Transverse colon (tissue), 4 donors: ENCODE measurements around the gene CALHM3. TPM values are rescaled to one million over a fixed set of nuclear protein-coding genes. Genes with fewer than 3 reads are reported as not detected.
A peak's percentile ranks its signal among the peaks of the same experiment; 100 is the strongest.

Source experiments
- DNase-seq: peaks from one replicate; pipeline ENCODE4 v3.0.0-alpha.2; 2019
- H3K27ac ChIP-seq, 4 donors: fragments of 200-600 bp; sonication (generic); 2 replicates each; pipeline ENCODE4 v1.5.1; 2016 to 2018; ENCODE audit warnings: inconsistent platforms in 4 of 4
- H3K27me3 ChIP-seq: fragments of 200-600 bp; sonication (generic); 2 replicates; pipeline ENCODE4 v1.5.1; 2017; ENCODE audit warnings: inconsistent platforms
- H3K36me3 ChIP-seq, 4 donors: fragments of 200-600 bp; sonication (generic); 2 replicates each; pipeline ENCODE4 v1.5.1; 2017 to 2019; ENCODE audit warnings: inconsistent platforms in 4 of 4
- H3K4me1 ChIP-seq, 4 donors: fragments of 200-600 bp; sonication (generic); 2 replicates each; pipeline ENCODE4 v1.5.1; 2017 to 2020; ENCODE audit warnings: inconsistent platforms in 4 of 4
- H3K4me3 ChIP-seq, 4 donors: fragments of 200-600 bp; sonication (generic); 1 replicate in 1 of 4; 2 replicates in 3 of 4; pipeline versions ENCODE4 v1.5.1 to v1.6.1; 2017 to 2019; ENCODE audit warnings: inconsistent platforms in 4 of 4
- H3K9me3 ChIP-seq, 2 donors: fragments of 200-600 bp; sonication (generic); 2 replicates each; pipeline ENCODE4 v1.5.1; 2017 to 2019; ENCODE audit warnings: inconsistent platforms in 2 of 2
- EP300 ChIP-seq: sonication (generic); formaldehyde crosslinking; IDR thresholded peaks from one replicate; pipeline ENCODE4 v1.6.1; 2017; ENCODE audit warnings: antibody characterized with exemption, low read depth
- POLR2A ChIP-seq: fragments of 450-650 bp; IDR thresholded peaks from one replicate; pipeline ENCODE4 v1.6.1; 2016; ENCODE audit warnings: antibody characterized with exemption, mild to moderate bottlenecking, moderate library complexity
- POLR2AphosphoS5 ChIP-seq, 3 donors: sonication (generic); formaldehyde crosslinking; IDR thresholded peaks; one replicate each; pipeline ENCODE4 v1.6.1; 2016; ENCODE audit warnings: antibody characterized with exemption in 3 of 3
- WGBS, 2 donors: methylation state at CpG; one replicate each; pipeline ENCODE4 v1.1.5; 2018; ENCODE audit warnings: low coverage in 1 of 2; 5-methylcytosine and 5-hydroxymethylcytosine counted together
- in situ Hi-C, 4 donors: fragments of 200-750 bp; cut with MboI; loops; one replicate each; pipeline versions ENCODE4 v1.15.0 to v1.15.1; 2017; ENCODE audit warnings: low sequenced_read_pairs in 3 of 4, low pct_ligation_motif_present in 1 of 4, low pct_unique_long_range_greater_than_20kb in 1 of 4
- intact Hi-C: fragments of 100-400 bp; cut with DNase I; formaldehyde crosslinking; loops from one replicate; pipeline ENCODE4 v1.15.1; 2023; ENCODE audit warnings: low total_unique reads
- total RNA-seq, 4 donors: library from RNA; depleted of rRNA; stranded (reverse); fragments of >200 nt; gene quantifications; one replicate each; pipeline ENCODE4 v1.1.0, GENCODE V29; 2016
- TF ChIP-seq, protein P1 (sequence below), 5 experiments: fragments of 200-600 bp in 3 of 5; fragments of 450-650 bp in 2 of 5; sonication (generic) in 3 of 5; IDR thresholded peaks; 1 replicate in 2 of 5; 2 replicates in 3 of 5; pipeline ENCODE4 v1.5.1; 2016 to 2017; ENCODE audit warnings: antibody characterized with exemption in 5 of 5, inconsistent platforms in 3 of 5, mild to moderate bottlenecking in 2 of 5, moderate library complexity in 1 of 5

Gene CALHM3
- total RNA-seq, 4 donors from 2014 or later, result not detected

DNA sequence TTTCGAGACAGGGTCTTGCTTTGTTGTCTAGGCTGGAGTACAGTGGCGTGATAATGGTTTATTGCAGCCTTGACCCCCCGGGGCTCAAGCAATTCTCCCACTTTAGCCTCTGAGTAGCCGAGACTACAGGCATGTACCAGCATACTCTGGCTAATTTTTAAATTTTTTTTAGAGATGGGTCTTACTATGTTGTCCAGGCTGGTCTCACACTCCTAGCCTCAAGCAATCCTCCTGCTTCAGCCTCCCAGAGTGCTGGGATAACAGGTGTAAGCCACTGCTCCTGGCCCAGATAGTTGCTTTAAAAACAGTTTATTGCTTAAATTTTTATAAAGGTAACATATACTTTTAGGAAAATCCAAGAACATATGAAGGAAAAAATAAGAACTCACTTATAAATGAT is 40.8 kb upstream of the CALHM3 start:
- WGBS, 2 donors, result 76 to 85% methylated on average over 4 of the region's 4 CpGs
- Histone ChIP-seq H3K27me3 (no peaks in the 10 kb centered on the region), H3K27ac (no peak overlapping the region), H3K4me1 (peaks cover 0 to 10% (median 3%) of the 10 kb centered on the region in 4 donors), H3K4me3 (no peak overlapping the region), H3K36me3 (no peaks in the 10 kb centered on the region), H3K9me3 (no peaks in the 10 kb centered on the region)
- TF ChIP-seq POLR2A (no peak), EP300 (no peak), POLR2AphosphoS5 (IDR thresholded peaks at IDR 0.05) (no peak)
- TF ChIP-seq, protein P1, sequence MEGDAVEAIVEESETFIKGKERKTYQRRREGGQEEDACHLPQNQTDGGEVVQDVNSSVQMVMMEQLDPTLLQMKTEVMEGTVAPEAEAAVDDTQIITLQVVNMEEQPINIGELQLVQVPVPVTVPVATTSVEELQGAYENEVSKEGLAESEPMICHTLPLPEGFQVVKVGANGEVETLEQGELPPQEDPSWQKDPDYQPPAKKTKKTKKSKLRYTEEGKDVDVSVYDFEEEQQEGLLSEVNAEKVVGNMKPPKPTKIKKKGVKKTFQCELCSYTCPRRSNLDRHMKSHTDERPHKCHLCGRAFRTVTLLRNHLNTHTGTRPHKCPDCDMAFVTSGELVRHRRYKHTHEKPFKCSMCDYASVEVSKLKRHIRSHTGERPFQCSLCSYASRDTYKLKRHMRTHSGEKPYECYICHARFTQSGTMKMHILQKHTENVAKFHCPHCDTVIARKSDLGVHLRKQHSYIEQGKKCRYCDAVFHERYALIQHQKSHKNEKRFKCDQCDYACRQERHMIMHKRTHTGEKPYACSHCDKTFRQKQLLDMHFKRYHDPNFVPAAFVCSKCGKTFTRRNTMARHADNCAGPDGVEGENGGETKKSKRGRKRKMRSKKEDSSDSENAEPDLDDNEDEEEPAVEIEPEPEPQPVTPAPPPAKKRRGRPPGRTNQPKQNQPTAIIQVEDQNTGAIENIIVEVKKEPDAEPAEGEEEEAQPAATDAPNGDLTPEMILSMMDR (IDR thresholded peaks at IDR 0.05), result no peak
- in situ Hi-C loops (no loop called here), intact Hi-C loops (no loop called here)
- no peak for DNase-seq

DNA sequence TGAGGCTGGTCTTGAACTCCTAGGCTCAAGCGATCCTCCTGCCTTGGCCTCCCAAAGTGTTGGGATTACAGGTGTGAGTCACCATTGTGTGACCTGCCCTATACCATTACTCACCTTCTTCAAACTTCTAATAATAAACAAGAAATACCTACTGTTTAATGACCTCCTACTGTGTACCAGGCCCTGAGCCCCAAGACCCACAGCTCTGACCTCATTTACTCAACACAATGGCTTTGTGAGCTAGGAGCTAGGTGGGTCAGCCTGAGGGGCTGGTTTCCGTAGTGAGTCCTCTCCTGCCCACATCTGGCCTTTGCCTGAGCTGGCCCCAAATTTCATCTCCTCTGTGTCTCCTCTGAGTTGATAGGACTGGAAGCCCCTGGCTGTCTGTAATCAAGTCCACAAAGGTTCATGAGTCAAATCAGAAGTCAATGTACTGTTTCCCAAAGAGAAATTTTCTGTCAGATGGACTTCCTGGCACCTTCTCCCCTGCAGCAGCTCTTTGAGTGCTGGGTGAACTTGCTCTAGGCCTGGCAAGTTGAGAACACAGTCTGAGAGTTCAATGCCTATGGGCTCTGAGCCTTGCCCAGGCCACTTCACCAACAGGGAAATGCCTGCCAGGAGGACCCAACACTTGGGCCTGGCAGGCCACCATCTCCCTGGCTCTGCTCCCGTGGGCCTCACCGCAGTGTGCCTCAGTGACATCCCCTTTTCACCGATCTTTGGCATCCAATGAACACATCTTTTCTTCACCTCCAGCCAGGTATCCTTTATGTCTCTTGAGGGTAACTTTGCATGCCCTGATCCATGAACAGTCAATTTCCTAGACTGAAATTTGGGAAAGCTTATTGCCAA is 38.4 kb upstream of the CALHM3 start:
- Histone ChIP-seq H3K9me3 (no peaks in the 10 kb centered on the region), H3K27ac (no peak overlapping the region), H3K4me1 (peaks cover 10 to 31% (median 18%) of the 10 kb centered on the region in 4 donors), H3K36me3 (no peaks in the 10 kb centered on the region), H3K4me3 (no peak overlapping the region), H3K27me3 (no peaks in the 10 kb centered on the region)
- no peak for TF ChIP-seq POLR2AphosphoS5 (IDR thresholded peaks at IDR 0.05)
- TF ChIP-seq, protein P1 (IDR thresholded peaks at IDR 0.05), result no peak
- TF ChIP-seq EP300, result no peak
- TF ChIP-seq POLR2A, result no peak
- no peak for DNase-seq
- in situ Hi-C loops (no loop called here), intact Hi-C loops (no loop called here)
- 98 to 100% methylated on average over 1 to 5 of the region's 5 CpGs for WGBS, 2 donors

DNA sequence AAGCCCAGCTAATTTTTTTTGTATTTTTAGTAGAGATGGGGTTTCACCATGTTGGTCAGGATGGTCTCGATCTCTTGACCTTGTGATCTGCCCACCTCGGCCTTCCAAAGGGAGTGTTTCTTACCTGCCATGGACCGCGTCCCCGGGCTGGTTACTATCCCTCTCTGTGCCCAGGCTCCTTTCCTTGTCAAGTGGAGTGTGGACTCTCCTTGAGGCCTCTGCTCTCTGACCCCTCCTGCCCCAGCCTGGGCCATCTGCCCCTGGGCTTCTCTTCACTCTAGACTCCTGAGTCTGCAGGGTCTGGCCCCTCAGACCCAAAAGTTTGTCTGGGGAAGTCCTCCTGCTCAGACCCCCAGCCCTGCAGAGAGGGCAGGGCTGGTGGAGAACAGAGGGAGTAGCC is 35.2 kb upstream of the CALHM3 start:
- in situ Hi-C loops, result no loop called here
- H3K36me3 ChIP-seq, result no peaks in the 10 kb centered on the region
- no peaks in the 10 kb centered on the region for H3K9me3 ChIP-seq
- H3K27ac ChIP-seq, result peak overlapping the region; percentile 57 to 77 (median 64)
- intact Hi-C loops, result no loop called here
- 94 to 100% methylated on average over 3 to 5 of the region's 5 CpGs for WGBS, 2 donors
- H3K27me3 ChIP-seq, result no peaks in the 10 kb centered on the region
- peaks cover 13 to 35% (median 20%) of the 10 kb centered on the region in 4 donors for H3K4me1 ChIP-seq
- no peak for DNase-seq
- no peak overlapping the region for H3K4me3 ChIP-seq
- TF ChIP-seq EP300, result no peak
- TF ChIP-seq, protein P1 (IDR thresholded peaks at IDR 0.05), result no peak
- TF ChIP-seq POLR2A, result no peak
- TF ChIP-seq POLR2AphosphoS5 (IDR thresholded peaks at IDR 0.05), result no peak

DNA sequence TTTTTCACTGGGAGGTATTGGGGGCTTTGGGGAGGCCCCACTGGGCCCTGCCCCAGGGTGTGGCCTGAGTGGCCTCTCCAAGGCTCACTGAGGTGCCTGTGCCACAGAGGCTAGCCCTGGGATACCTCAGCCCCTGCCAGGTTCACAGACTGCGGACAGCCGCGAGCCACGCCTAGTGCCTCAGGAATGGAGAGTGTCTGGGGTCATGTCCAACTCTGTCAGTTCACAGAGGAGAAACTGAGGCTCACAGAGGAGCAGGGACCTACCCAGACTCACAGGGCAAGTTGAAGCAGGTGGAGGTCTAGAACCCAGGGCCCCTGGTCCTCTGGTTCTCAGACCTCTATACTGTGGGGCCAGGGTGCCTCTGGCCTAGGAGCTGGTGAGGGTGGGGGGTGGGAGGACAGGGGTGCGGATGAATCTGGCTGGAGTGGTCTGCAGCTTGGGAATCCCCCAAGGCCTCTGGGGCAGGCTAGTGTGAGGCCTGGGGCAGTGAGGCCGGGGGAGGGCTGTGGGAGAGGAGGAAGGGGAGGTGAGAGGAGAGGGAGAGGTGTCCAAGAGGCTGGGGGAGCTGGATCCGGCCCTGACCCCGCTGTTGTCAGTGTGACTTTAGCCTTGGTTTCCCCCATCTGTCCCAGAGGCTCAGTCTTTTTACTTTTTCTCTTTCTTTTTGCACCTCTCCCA is 34.5 kb upstream of the CALHM3 start:
- Histone ChIP-seq H3K4me1 (peaks cover 13 to 35% (median 20%) of the 10 kb centered on the region in 4 donors), H3K9me3 (no peaks in the 10 kb centered on the region), H3K36me3 (no peaks in the 10 kb centered on the region), H3K4me3 (no peak overlapping the region), H3K27me3 (no peaks in the 10 kb centered on the region), H3K27ac (peak overlapping the region; percentile 59 to 77 (median 70))
- no peak for DNase-seq
- TF ChIP-seq POLR2AphosphoS5 (IDR thresholded peaks at IDR 0.05), result no peak
- TF ChIP-seq, protein P1 (IDR thresholded peaks at IDR 0.05), result no peak
- no peak for TF ChIP-seq POLR2A
- TF ChIP-seq EP300, result no peak
- intact Hi-C loops, result no loop called here
- in situ Hi-C loops, result no loop called here
- WGBS, 2 donors, result 83% methylated on average over 8 of the region's 8 CpGs; no CpG with 5 or more reads in 1 of the 2 donors
